Endodermal cell (in vitro differentiated cells): ENCODE measurements around the gene PNKD. TPM values are rescaled to one million over a fixed set of nuclear protein-coding genes. Genes with fewer than 3 reads are reported as not detected.

Experiments used
- DNase-seq: peaks from one replicate; pipeline ENCODE4 v3.0.0-alpha.2; 2017
- H3K27ac ChIP-seq: 2 replicates; pipeline ENCODE4 v1.5.1; 2013; ENCODE audit warnings: mild to moderate bottlenecking, low read depth, low read length, moderate library complexity
- H3K27me3 ChIP-seq: 2 replicates; pipeline ENCODE4 v1.6.1; 2013; ENCODE audit warnings: mild to moderate bottlenecking, low read length, moderate library complexity; ENCODE audit not compliant: insufficient read depth, control insufficient read depth, poor library complexity, severe bottlenecking
- H3K36me3 ChIP-seq: 2 replicates; pipeline ENCODE4 v1.7.0; 2013; ENCODE audit warnings: mild to moderate bottlenecking, low read length, moderate library complexity; ENCODE audit not compliant: control insufficient read depth, insufficient read depth
- H3K4me1 ChIP-seq: one replicate; pipeline ENCODE4 v1.7.0; 2013; ENCODE audit warnings: low read length; ENCODE audit not compliant: control insufficient read depth, insufficient read depth
- H3K4me3 ChIP-seq: 2 replicates; pipeline ENCODE4 v1.5.1; 2013; ENCODE audit warnings: mild to moderate bottlenecking, low read length, moderate library complexity
- H3K9ac ChIP-seq: 2 replicates; pipeline ENCODE4 v1.6.1; 2013; ENCODE audit warnings: mild to moderate bottlenecking, low read length, moderate library complexity; ENCODE audit not compliant: poor library complexity, severe bottlenecking; ENCODE audit errors: extremely low read depth
- H3K9me3 ChIP-seq: 2 replicates; pipeline ENCODE4 v1.6.1; 2013; ENCODE audit warnings: mild to moderate bottlenecking, low read length, moderate library complexity; ENCODE audit not compliant: control insufficient read depth
- H3K27ac Mint-ChIP-seq: 2 replicates; pipeline ENCODE4 v1.8.0; 2020; ENCODE audit warnings: mixed read lengths
- H3K27me3 Mint-ChIP-seq: 2 replicates; pipeline ENCODE4 v1.8.0; 2021; ENCODE audit warnings: mild to moderate bottlenecking, mixed read lengths; ENCODE audit not compliant: insufficient read depth
- H3K36me3 Mint-ChIP-seq: 2 replicates; pipeline ENCODE4 v1.8.0; 2020; ENCODE audit warnings: low read depth, mixed read lengths
- H3K4me1 Mint-ChIP-seq: 2 replicates; pipeline ENCODE4 v1.8.0; 2020; ENCODE audit warnings: mixed read lengths
- H3K4me3 Mint-ChIP-seq: 2 replicates; pipeline ENCODE4 v1.8.0; 2020; ENCODE audit warnings: mild to moderate bottlenecking, moderate library complexity, mixed read lengths
- H3K9me3 Mint-ChIP-seq: 2 replicates; pipeline ENCODE4 v1.8.0; 2020; ENCODE audit warnings: mild to moderate bottlenecking, mixed read lengths
- WGBS, 2 experiments: methylation state at CpG; one replicate each; pipeline versions ENCODE4 v1.1.5 to v1.1.7; 2013; ENCODE audit warnings: missing lambda C conversion rate in 2 of 2, mixed read lengths in 1 of 2; ENCODE audit not compliant: insufficient coverage in 1 of 2, insufficient read length in 1 of 2; 5-methylcytosine and 5-hydroxymethylcytosine counted together
- total RNA-seq, 2 donors: library from RNA; stranded (reverse); fragmentation: NEBNext Ultra II Directional in 1 of 2; extraction: Animal tissue kit (Norgen Biotek cat#: 25700) in 1 of 2; gene quantifications; 2 replicates in 1 of 2; 3 replicates in 1 of 2; pipeline ENCODE4 v1.2.1, GENCODE V29; 2021
- TF ChIP-seq, protein P1 (sequence below): fragments of 200-600 bp; sonication (generic); conservative IDR thresholded peaks from 2 replicates; pipeline ENCODE4 v1.5.0; 2021; ENCODE audit warnings: antibody characterized with exemption, mild to moderate bottlenecking

The PNKD gene
- total RNA-seq, 2 donors from 2014 or later = 33.9 to 39.6 TPM

DNA sequence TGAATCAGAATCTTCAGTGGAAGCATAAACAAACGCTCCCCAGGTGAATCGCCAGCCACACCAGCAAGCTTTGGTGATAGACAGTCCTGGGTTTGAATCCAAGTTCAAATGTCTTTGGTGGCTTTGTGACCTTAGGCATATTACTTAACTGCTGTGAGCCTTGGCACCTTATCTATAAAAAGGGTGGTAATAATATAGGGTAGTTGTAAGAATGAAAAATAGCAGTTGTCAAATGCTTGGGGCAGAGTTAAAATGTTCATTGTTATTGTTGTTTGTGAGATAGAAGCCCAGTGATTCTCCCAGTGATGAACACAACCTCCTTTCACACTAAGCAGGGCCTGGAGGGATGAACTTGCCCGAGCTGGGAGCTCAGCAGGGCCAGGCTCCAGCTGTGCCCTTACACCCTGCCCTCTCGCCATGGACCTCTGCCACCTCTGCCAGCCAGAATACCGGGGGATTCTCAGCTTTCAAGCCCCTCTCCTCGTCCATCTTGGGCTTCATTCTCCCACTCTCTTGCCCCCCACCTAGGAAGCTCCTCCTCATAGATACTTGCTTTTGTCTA is 28.1 kb downstream of the PNKD start:
- Histone ChIP-seq H3K9me3 (no peaks in the 10 kb centered on the region), H3K4me3 (no peak overlapping the region), H3K36me3 (no peaks in the 10 kb centered on the region), H3K27me3 (no peaks in the 10 kb centered on the region), H3K4me1 (no peaks in the 10 kb centered on the region), H3K9ac (no peak overlapping the region), H3K27ac (no peak overlapping the region)
- TF ChIP-seq, protein P1, sequence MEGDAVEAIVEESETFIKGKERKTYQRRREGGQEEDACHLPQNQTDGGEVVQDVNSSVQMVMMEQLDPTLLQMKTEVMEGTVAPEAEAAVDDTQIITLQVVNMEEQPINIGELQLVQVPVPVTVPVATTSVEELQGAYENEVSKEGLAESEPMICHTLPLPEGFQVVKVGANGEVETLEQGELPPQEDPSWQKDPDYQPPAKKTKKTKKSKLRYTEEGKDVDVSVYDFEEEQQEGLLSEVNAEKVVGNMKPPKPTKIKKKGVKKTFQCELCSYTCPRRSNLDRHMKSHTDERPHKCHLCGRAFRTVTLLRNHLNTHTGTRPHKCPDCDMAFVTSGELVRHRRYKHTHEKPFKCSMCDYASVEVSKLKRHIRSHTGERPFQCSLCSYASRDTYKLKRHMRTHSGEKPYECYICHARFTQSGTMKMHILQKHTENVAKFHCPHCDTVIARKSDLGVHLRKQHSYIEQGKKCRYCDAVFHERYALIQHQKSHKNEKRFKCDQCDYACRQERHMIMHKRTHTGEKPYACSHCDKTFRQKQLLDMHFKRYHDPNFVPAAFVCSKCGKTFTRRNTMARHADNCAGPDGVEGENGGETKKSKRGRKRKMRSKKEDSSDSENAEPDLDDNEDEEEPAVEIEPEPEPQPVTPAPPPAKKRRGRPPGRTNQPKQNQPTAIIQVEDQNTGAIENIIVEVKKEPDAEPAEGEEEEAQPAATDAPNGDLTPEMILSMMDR = no peak
- H3K27me3 Mint-ChIP-seq = no peaks in the 10 kb centered on the region
- H3K27ac Mint-ChIP-seq = no peak overlapping the region
- DNase-seq = no peak
- no peaks in the 10 kb centered on the region for H3K9me3 Mint-ChIP-seq
- H3K4me1 Mint-ChIP-seq = peaks cover 28% of the 10 kb centered on the region
- no peaks in the 10 kb centered on the region for H3K36me3 Mint-ChIP-seq
- H3K4me3 Mint-ChIP-seq = no peak overlapping the region
- 84 to 87% methylated on average over 5 to 6 of the region's 6 CpGs for WGBS, 2 experiments

DNA sequence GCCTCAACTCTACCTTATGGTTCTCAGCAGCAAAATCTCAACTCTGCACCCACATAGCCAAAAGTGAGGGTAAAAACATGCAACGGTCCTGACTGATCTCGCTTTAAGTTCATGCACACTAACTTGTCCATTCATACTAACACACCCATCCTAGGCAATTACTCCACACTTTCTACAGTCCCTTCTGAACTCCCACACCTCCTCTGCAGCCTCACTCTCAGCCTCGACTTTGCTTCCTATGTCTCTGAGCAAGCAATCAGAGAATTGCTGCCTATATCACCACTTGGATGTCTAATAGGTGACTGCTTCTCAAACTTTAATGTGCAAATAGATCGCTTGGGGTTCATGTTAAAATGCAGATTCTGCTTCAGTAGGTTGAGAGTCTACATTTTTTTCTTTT is 29.8 kb downstream of the PNKD start:
- no peaks in the 10 kb centered on the region for H3K4me1 ChIP-seq
- H3K9ac ChIP-seq = no peak overlapping the region
- H3K4me3 ChIP-seq = no peak overlapping the region
- no peak for DNase-seq
- H3K27ac ChIP-seq = no peak overlapping the region
- WGBS, 2 experiments = 88 to 93% methylated on average over 4 of the region's 4 CpGs
- Mint-ChIP-seq H3K27ac (no peak overlapping the region), H3K36me3 (no peaks in the 10 kb centered on the region), H3K9me3 (no peaks in the 10 kb centered on the region), H3K4me1 (peaks cover 13% of the 10 kb centered on the region), H3K27me3 (no peaks in the 10 kb centered on the region), H3K4me3 (no peak overlapping the region)
- H3K9me3 ChIP-seq = no peaks in the 10 kb centered on the region
- TF ChIP-seq, protein P1 = no peak
- no peaks in the 10 kb centered on the region for H3K27me3 ChIP-seq
- H3K36me3 ChIP-seq = no peaks in the 10 kb centered on the region

DNA sequence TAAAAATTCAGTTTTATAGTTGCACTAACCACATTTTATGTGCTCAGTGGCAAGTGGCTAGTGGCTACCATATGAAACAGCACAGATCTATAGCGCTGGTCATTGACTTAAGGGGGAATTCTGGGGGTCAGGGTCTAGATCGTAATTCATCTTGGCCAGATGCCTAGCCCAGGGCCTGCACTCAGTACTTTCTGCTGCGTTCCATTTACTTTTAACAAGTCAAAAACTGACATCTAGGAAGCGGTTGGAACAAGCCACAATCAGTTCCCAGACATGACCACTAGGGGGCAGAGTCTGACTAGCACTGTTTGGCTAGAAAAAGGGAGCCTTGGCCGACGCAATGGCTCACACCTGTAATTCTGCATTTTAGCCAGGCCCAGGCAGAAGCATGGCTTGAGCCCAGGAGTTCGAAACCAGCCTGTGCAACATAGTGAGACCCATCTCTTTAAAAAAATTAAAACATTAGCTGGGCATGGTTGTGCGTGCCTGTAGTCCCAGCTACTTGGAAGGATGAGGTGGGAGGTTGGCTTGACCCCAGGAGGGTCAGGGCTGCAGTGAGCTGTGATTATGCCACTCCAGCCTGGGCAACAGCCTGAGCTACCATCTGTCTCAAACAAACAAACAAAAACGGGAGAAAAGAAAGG is 31.0 kb downstream of the PNKD start:
- TF ChIP-seq, protein P1 = peak; percentile 98
- DNase-seq = peak; percentile 96
- H3K4me3 ChIP-seq = no peak overlapping the region
- no peak overlapping the region for H3K4me3 Mint-ChIP-seq
- H3K4me1 ChIP-seq = no peaks in the 10 kb centered on the region
- no peaks in the 10 kb centered on the region for H3K36me3 Mint-ChIP-seq
- H3K9me3 ChIP-seq = no peaks in the 10 kb centered on the region
- H3K36me3 ChIP-seq = no peaks in the 10 kb centered on the region
- no peaks in the 10 kb centered on the region for H3K27me3 Mint-ChIP-seq
- H3K9ac ChIP-seq = no peak overlapping the region
- H3K27ac Mint-ChIP-seq = no peak overlapping the region
- no peaks in the 10 kb centered on the region for H3K27me3 ChIP-seq
- no peak overlapping the region for H3K27ac ChIP-seq
- H3K9me3 Mint-ChIP-seq = no peaks in the 10 kb centered on the region
- peaks cover 3% of the 10 kb centered on the region for H3K4me1 Mint-ChIP-seq
- WGBS, 2 experiments = 8 to 11% methylated on average over 8 to 9 of the region's 9 CpGs
